NCI-H1436 treated with DMSO at 0.1 percent for 48 hours (cell line): ENCODE measurements around the gene TTLL5.

Experiments used
- DNase-seq: peaks from one replicate; lab custom pipeline; 2025; lab: John Stamatoyannopoulos, UW

TTLL5 gene

DNA sequence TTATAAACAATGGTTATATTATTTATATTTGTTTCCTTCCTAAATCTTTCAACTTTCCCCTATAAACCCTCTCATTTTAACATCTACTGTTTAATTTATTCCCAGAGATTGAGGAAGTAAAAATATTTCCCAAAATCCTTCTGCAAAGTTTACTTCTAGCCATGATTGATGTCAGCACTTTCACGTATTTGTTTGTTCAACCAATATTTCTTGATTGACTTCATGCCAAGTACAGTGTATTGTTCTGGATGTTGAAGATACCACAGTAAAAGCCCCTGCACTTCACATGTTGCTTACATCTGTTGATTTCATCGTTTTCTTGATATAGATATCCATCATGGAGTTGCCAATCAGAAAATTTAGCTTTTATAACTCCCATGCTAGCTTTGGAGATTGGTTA lies 81.8 kb downstream of the TTLL5 start:
- no peak for DNase-seq

DNA sequence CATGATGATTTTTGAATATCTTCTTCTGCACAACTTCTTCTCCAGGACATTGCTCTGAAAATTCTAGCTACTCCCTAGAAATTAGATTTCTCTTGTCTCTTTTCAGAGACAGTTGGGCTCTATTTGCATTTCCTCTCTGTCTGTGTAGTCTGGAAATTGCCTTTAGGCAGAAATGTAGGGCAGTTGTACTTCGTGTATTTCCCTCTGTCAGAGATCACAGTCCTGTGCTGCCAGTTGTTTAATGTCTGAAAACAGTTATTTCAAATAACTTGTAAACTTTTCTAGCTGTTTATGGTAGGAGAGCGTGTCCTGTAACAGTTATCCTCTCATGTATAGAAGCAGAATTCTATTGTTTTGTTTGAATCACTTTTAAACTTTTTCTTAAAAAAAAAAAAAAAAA lies 86.9 kb downstream of the TTLL5 start:
- no peak for DNase-seq

DNA sequence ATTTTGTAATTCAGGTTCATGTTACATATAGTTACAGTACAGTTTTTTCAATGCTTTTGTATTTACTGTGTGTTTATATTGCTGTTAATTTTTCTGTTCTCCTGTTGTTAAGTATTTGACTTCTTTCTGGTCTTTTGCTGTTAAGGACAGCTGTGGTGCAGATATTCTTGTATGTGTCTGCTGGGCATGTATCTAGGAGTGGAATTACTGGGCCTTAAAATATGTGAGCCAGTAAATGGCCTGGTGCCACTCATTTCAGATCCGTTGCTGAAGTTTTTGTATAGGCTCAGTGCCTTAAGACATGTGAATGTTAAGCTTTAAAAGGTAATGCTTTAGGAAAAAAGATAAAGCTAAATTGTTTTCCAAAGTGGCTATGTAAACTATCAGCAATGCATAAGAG lies 87.3 kb downstream of the TTLL5 start:
- no peak for DNase-seq

DNA sequence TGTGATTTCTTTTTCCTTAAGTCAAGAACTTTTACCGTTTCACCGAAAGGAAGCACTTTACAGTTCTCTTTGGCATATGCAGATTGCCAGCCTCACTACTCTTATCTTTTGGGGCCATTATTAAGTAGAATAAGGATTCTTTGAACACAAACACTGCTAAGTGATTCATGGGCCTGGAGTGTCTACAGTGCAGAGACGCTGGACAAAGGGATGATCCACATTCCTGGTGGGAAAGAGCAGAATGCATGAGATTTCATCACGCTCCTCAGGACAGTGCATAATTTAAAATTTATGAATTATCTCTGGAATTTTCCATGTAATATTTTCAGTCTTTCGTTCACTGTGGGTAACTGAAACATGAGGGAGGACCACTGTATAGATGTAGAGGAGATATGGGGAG lies 90.2 kb downstream of the TTLL5 start:
- DNase-seq, result no peak

GRCh38 chr14:75752086-75752485 lies 91.0 kb downstream of the TTLL5 start:
- DNase-seq, result no peak

DNA sequence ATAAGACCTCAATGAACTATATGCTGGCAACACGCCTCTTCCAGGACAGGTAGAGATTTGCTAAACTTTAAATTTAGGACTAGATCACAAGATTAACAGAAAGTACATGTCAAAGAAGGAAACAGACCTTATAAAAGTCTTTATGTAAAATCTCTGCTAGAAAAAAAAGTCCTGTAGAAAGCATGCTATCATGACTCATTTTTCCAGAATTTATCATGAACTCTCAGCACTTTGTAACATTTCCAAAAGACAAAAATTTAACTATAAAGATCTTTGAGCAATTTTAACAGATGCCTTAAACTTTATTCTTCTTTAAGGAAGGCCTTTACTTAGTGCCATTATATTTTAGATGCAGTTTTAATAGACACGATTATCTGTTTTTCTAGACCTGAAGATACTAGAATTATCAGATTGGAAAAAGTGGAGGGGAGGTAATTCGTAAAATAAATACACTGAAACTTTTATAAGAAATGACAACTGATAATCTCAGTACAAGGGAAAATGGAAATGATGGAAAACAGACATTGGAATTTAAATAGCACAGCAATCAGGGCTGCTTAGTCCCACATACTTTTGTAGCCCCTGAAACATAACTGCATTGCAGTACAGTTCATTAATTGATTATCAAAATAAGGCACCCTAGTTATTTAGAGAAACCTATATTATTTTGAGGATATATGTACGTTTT lies 92.0 kb downstream of the TTLL5 start:
- DNase-seq, result no peak

DNA sequence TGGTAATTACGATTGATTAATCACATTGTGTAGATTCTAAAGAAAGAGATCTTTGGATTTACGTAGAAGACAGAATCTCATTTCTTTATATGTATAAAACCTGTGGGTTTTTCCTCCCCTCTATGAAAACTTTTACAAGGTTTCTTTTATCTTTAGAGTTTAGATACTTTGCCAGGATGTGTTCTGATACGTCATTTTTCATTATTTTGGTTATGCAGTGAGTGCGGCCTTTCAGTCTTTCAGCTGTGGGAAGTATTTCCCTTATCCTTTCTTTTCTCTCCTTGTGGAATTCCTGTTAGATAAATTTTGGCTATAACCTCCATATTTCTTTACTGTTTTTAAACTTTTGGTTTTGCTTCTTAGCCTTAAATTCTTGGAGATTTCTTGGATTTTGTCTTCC lies 92.7 kb downstream of the TTLL5 start:
- DNase-seq, result no peak

GRCh38 chr14:75757644-75758402 lies 96.8 kb downstream of the TTLL5 start:
- DNase-seq, result no peak

DNA sequence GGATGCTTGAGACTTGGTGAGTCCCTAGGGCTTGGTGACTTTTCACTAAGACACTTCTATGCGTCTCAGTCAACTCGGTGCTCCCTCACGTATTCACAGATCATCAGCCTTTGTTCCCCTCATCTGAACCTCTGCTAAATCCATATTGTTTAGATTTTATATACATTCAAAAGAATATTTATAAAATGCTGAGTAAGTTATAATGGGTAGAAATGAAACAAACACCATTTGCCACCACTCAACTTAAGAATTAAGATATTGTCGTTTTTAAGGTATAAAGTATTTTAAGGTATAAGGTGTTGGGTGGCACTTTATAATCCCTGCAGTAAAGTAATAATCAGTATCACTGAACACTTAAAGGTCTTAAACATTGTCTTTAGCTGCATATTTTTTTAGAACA lies 103.0 kb downstream of the TTLL5 start:
- no peak for DNase-seq

GRCh38 chr14:75769047-75769685 lies 108.1 kb downstream of the TTLL5 start:
- no peak for DNase-seq

DNA sequence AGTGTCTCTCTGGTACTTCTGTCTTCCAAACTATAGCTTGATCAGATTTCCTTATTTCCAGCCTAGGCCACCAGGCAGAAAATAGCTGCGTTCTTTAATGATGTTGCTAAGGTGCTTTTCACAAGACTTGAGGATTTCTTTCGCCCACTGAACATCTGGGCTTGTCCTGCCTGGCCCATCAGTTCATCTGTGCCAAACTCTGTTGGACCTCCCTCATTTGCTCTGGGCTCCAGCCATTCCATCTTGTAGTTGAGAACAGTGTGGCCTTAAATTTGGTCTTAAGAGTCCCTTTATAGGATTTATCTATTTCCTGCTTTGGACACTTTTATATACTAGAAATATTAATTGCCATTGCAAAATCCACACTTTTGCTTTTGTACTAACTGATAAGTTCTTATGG lies 109.6 kb downstream of the TTLL5 start:
- no peak for DNase-seq

DNA sequence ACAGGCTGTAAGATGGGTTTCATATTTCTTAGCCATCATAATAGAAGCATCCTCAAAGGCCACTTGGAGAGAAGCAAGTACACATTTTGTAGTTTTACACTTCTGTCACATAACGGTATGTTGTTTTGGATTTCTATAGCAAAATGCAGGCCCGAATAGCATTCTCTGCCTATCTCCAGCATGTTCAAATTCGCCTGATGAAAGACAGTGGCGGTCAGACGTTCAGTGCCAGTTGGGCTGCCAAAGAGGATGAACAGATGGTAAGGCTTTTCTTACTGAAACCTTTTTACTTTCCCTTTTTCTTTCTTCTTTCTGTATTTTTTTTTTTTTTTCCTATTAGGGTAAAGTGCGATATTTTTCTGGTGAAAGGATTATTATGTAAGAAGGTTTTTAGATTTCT lies 110.5 kb downstream of the TTLL5 start:
- no peak for DNase-seq

- no peak for DNase-seq
Observed at GRCh38 chr14:75773046-75773445, 112.0 kb downstream of the TTLL5 start.

GRCh38 chr14:75781096-75781495 lies 120.0 kb downstream of the TTLL5 start:
- DNase-seq, result no peak

GRCh38 chr14:75783184-75783583 lies 122.1 kb downstream of the TTLL5 start:
- DNase-seq, result no peak

- no peak for DNase-seq
Observed at GRCh38 chr14:75783602-75784313, 122.7 kb downstream of the TTLL5 start.

GRCh38 chr14:75784314-75784686 lies 123.3 kb downstream of the TTLL5 start:
- no peak for DNase-seq

DNA sequence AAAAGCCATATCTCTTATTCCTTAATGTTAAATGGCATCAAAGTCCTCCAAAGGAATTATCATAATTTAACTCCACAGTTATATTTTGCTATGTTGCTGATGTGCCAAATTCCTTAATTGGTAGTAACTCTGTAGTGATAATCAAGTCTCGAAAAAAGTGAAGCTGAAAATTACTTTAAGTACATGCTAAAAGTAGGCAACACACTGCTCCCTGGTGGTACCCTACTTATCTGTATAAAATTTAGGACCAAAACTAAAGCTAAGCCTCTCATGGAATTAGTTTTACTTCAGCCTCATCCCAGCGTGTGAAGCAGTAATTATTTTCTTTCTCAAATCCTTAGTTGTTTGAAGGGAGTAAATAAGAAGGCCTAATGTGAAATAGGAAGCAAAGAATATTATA lies 132.8 kb downstream of the TTLL5 start:
- DNase-seq, result no peak

GRCh38 chr14:75794615-75795038 lies 133.6 kb downstream of the TTLL5 start:
- DNase-seq, result no peak

DNA sequence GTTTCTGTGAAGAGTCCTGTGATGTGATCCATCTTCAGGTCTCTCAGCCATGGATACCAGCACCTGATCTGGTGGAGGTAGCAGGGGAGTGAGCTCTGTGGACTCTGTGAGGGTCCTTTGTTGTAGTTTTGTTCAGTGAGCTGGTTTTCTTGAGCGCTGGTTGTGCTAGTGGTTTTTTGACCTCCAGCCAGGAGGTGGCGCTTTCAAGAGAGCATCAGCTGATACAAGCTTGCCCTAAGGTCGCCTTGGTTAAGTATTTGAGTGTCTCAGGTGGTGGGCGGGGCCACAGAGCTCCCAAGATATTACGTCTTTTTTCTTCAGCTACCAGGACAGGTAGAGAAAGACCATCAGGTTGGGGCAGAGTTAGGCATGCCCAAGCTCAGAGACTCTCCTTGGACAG lies 139.7 kb downstream of the TTLL5 start:
- DNase-seq, result no peak

- no peak for DNase-seq
Observed at GRCh38 chr14:75802486-75802885, 141.4 kb downstream of the TTLL5 start.

DNA sequence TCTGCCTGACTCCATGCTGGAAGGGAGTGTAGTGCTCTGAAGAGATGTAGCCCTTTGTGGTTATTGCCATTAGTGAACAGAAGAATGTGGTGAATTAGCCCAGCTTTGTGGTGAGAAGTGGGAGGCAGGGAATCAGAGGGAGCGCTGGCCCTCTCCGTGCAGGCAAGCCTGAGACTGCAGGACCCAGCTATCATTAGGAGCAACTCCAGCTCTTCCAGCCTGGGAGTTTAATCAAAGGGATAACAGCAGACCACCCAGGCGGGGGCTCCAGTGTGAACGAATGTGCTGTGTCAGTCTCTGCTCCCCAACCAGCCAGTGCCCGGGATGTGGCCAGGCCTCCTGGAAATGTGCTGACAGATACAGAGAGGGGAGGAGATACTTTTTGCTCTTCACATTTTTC lies 142.7 kb downstream of the TTLL5 start:
- no peak for DNase-seq
